HG03108 (cell line): Measurements from ENCODE around the gene MGAT5.

Experiments used
- ATAC-seq: cut with Tn5 transposase; IDR thresholded peaks from one replicate; pipeline ENCODE4 v1.9.1; 2021; ENCODE audit warnings: moderate library complexity; ENCODE audit not compliant: unreplicated experiment

Gene MGAT5

DNA sequence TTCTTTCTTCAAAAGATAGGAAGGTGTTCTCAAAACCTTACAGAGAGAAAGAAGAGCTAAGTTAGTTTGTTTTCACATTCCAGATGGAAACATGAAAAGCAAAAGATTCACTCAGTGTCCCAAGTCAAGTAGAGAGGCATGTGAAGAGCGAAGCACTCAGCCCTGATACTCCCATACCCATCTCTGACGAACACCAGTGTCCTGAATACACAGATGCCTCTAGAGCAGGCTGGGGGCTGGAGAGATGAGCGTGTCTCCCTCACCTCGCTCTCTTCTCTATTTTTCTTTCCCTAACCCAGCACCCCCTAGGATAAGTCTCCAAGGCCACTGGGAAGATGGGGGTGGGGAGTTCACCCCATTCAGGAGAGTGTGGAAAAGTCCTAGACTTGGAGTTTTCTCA is 237.2 kb downstream of the MGAT5 start:
- no peak for ATAC-seq

DNA sequence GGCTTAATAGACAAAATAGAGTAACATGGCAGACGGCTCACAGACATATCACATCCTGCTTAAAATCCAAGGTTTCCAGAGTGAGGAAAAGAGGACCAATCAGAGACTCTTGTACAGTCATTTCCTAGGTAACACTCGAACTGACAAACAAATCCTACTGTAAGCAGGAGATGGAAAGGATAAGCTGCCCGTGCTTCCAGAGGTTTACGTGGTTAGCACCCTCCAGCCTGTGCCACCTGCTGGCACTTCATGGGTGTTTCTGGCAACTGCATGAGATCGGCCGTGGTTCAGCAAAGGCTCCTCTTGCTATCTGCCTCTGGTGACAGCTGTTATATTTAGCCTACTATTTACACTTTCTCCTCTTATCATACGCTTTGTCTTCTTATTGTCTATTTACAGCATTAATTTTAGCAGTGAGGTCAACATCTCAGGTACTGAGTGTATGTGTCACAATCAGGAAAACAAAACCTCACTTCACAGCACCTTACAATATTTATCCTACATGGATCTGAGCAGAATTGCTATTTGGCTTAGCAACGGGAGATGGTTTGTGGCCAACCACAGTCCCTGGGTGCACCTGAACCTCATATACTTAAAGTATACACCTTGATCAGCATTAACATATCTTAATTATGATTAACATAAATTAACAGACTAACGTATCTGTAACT is 238.0 kb downstream of the MGAT5 start:
- ATAC-seq, result no peak

DNA sequence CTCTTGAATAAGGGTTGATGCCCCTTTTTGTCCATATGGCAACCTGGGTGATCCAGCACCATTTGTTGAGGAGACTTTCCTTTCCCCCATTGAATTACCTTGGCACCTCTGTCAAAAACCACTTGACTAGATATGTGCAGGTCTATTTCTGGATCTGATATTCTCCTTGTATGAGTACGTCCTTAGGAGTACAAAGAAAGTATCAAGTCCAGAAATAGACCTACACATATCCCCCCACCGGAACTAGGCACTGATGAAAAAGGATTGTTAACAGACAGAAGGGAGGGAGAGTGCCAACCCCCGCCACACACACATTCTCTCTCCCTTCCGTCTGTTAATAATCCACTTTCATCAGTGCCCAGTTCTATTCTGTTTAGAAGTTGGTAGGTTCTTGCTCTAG is 239.9 kb downstream of the MGAT5 start:
- no peak for ATAC-seq

DNA sequence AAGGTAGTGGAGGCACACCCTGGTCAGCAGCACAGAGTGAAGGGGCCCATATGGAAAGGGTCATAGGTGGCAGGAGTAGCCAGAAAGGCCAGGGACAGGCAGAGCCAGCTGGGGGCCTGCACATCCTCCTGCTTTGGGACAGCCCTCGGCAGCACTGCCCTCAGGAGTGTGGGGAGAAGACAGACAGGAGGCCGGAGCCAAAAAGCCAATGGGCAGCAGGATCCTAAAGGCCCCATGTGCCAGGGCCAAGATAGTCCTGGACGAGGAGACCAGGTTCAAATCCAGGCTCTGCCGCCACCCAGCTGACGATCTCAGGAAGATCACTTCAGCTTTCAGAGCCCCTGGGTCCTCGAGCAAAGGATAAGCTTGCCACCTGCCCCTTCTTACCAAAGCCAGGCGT is 244.8 kb downstream of the MGAT5 start:
- ATAC-seq, result no peak

DNA sequence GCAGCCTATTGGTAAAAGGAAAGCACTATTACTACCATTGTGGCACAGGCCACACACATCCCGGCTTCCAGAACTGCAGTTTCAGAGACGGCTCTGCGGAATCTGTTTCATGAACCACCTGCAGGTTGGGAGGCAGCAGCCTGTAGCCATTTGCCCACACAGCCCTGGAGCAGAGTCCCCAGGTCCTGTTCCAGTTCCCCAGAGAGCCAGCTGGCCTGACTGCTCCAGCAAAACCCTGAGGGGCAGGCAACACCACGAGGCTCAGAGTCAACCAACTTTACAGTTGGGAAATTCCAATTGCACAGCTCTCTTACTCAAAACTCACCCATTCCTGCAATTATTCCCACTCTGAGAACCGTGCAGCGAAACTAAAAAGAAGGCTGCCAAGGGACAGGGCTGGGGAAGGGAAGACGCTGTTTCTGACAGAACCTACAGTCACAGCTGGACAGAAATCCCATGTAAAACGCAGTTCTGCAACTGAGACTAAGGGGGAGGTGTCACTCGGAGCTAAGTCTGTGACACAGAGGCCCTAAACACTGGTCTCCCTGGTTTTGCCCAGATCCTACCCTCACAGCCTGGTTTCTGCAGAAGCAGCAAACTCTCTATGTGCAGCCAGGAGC is 245.5 kb downstream of the MGAT5 start:
- no peak for ATAC-seq

DNA sequence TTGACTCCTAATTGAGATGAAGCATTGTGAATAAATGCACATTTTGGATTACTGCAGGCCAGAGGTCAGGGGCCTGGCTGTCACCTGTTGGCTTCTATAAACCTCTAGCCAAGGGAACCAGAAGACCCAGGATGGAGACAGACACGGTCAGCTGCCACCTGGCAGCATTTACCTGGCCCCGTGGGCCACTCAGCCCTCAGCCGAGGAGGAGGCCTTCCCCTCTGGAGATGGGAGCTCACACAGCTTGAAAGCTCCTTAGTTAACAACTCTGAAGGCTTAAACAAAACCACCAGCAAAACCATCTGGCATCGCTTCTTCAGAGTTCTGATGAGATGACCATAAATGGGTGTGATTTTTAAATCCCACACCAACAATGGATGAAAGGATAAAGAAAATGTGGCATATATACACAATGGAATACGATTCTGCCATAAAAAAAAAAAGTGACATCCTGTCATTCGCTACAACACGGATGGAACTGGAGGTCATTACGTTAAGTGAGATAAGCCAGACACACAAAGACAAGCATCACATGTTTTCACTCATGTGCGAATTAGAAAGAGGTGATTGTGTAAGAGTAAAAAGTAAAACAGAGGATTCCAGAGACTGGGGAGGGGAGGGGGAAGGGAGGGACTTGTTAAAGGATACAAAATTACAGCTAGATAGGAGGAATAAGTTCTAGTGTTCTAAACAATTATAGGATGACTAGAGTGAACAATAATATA is 246.5 kb downstream of the MGAT5 start:
- ATAC-seq, result no peak

DNA sequence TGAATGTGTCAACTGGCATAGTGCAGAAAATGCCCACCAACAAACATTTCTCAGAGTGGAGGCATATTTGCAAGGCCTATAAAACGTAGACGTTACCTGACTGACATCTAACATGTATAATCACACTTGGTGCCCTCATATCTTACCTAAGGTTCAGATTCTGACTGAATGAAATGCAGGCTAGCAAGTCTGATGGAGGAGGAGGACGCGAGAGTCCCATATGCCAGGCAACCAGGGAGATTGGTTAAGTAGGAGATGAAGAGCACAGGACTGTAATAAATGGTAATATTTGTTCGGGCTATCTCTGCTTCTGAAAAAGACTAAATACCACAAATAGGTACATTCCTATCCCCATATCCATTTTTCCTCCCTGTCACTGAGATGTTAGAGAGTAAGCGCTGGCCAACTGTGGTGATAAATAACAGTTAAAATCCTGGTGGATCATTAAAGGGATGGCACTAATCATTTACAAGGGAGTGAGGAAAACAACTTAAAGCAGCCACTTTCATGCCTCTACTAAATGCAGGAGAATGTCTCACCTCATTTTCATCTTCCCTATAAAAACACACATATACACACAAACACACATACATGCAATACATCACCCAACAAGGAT is 247.7 kb downstream of the MGAT5 start:
- no peak for ATAC-seq

DNA sequence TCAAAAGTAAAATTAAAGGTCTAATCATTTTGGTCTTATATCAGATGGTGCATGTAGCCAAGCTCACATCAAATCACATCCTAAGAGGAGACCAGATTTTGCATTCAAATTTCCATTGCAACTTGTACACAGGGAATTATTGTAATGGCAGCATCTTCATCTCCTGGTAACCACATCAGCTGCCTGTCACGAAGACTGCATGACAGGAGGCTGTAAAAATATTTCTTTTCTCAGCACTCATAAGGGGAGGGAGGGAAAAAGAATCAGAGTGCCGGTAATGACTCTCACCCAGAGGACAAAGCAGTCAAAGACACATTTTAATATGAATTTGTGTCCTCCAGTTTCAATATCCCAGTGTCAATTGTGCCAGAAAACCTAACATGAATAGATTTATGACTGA is 248.2 kb downstream of the MGAT5 start:
- no peak for ATAC-seq
